Heart left ventricle (tissue), 16 donors: ENCODE results near the gene ATRNL1. TPM values are rescaled to one million over a fixed set of nuclear protein-coding genes. Genes with fewer than 3 reads are reported as not detected.

Experiments
- ATAC-seq, 4 donors: fragments of 200-7000 bp; cut with Tn5 transposase; one replicate each; pipeline ENCODE4 v1.9.1; 2020 to 2022; ENCODE audit warnings: moderate library complexity in 4 of 4, mild to moderate bottlenecking in 3 of 4, moderate number of reproducible peaks in 1 of 4
- DNase-seq, 5 donors: peaks; one replicate each; pipeline ENCODE4 v3.0.0-alpha.2; 2020
- H3K27ac ChIP-seq, 12 donors: fragments of 200-600 bp; sonication (generic) in 4 of 12; one replicate each; pipeline versions ENCODE4 v1.5.0 to v1.8.0; 2016 to 2022; ENCODE audit warnings: mild to moderate bottlenecking in 2 of 12
- H3K27me3 ChIP-seq, 9 donors: fragments of 200-600 bp; sonication (generic) in 2 of 9; one replicate each; pipeline versions ENCODE4 v1.5.1 to v1.8.0; 2016 to 2022; ENCODE audit warnings: mild to moderate bottlenecking in 3 of 9
- H3K36me3 ChIP-seq, 9 donors: fragments of 200-600 bp; sonication (generic) in 2 of 9; one replicate each; pipeline versions ENCODE4 v1.5.0 to v1.8.0; 2018 to 2022; ENCODE audit warnings: mild to moderate bottlenecking in 2 of 9
- H3K4me1 ChIP-seq, 12 donors: fragments of 200-600 bp; sonication (generic) in 4 of 12; one replicate each; pipeline versions ENCODE4 v1.5.0 to v1.8.0; 2016 to 2022; ENCODE audit warnings: mild to moderate bottlenecking in 3 of 12
- H3K4me3 ChIP-seq, 12 donors: fragments of 200-600 bp; sonication (generic) in 4 of 12; one replicate each; pipeline versions ENCODE4 v1.5.0 to v1.8.0; 2017 to 2022; ENCODE audit warnings: mild to moderate bottlenecking in 9 of 12, moderate library complexity in 4 of 12
- H3K9me3 ChIP-seq, 12 donors: fragments of 200-600 bp; sonication (generic) in 4 of 12; one replicate each; pipeline versions ENCODE4 v1.5.0 to v1.8.0; 2016 to 2022; ENCODE audit warnings: mild to moderate bottlenecking in 1 of 12
- POLR2A ChIP-seq, 2 donors: fragments of 450-650 bp; IDR thresholded peaks; one replicate each; pipeline ENCODE4 v1.6.1; 2017; ENCODE audit warnings: antibody characterized with exemption in 2 of 2, mild to moderate bottlenecking in 2 of 2, moderate library complexity in 2 of 2
- WGBS, 4 donors: extraction: QIAGEN DNeasy Blood & Tissue Kit in 2 of 4; methylation state at CpG; one replicate each; pipeline versions ENCODE4 v1.1.5 to v1.1.7; 2013 to 2018; 5-methylcytosine and 5-hydroxymethylcytosine counted together
- intact Hi-C, 10 donors: fragments of 100-400 bp; cut with DNase I; formaldehyde crosslinking; loops; one replicate each; pipeline versions ENCODE4 v1.11.1 to v1.14.2; 2022
- polyA plus RNA-seq, 2 donors: library from polyadenylated mRNA; stranded (reverse); fragments of 200-250 nt; gene quantifications; one replicate each; pipeline ENCODE4 v1.2.3, GENCODE V29; 2013
- total RNA-seq, 9 donors: library from RNA; depleted of rRNA in 2 of 9; stranded (reverse); fragments of >200 nt in 2 of 9; fragmentation: NEBNext Ultra II Directional in 3 of 9; extraction: Animal tissue kit (Norgen Biotek cat#: 25700) in 3 of 9; gene quantifications; one replicate each; pipeline versions ENCODE4 v1.1.0 to v1.2.4, GENCODE V29; 2016 to 2023
- TF ChIP-seq, protein P1 (sequence below), 12 donors: fragments of 200-600 bp; sonication (generic) in 4 of 12; IDR thresholded peaks; one replicate each; pipeline versions ENCODE4 v1.5.0 to v1.8.0; 2018 to 2022; ENCODE audit warnings: antibody characterized with exemption in 12 of 12, mild to moderate bottlenecking in 5 of 12
- donor health status: ischemic (EF 13 %, LVEDD 7.1; RV severe dilation, severe dysfunction).
- donor health status: healthy with polysubstance abuse.
- donor health status: DM: no; HTN: yes; CAD: no.
- donor health status: DM: no; HTN: no; CAD: no.
- donor health status: ischemic (EF 25% LVEDD 6.9; RV normal size, moderate dysfunction).
- donor health status: ischemic (EF 25% LVEDD 5.7; RV mildly dilated, moderate dysfunction).
- donor health status: healthy.
- donor health status: DM: yes; HTN: yes; CAD: no.
- donor health status: ischemic (EF 35%, LVEDD 5.7; RV mildly dilated, moderate dysfunction).
- donor health status: nonischemic (EF 11% LVEDD 7.7; RV severe dilation, severe dysfunction).
- donor health status: DM: yes; HTN: yes; CAD: no.
- donor health status: PGD.
- donor health status: ischemic (EF 29% LVEDD 5.4; RV normal size, mild dysfunction).
- donor health status: nonischemic (EF 23%, LVEDD 6.1; RV moderate dilation, normal function).

Gene ATRNL1
- total and polyA plus RNA-seq, 11 donors = 0.13 to 28.5 (median 3.0) TPM

DNA sequence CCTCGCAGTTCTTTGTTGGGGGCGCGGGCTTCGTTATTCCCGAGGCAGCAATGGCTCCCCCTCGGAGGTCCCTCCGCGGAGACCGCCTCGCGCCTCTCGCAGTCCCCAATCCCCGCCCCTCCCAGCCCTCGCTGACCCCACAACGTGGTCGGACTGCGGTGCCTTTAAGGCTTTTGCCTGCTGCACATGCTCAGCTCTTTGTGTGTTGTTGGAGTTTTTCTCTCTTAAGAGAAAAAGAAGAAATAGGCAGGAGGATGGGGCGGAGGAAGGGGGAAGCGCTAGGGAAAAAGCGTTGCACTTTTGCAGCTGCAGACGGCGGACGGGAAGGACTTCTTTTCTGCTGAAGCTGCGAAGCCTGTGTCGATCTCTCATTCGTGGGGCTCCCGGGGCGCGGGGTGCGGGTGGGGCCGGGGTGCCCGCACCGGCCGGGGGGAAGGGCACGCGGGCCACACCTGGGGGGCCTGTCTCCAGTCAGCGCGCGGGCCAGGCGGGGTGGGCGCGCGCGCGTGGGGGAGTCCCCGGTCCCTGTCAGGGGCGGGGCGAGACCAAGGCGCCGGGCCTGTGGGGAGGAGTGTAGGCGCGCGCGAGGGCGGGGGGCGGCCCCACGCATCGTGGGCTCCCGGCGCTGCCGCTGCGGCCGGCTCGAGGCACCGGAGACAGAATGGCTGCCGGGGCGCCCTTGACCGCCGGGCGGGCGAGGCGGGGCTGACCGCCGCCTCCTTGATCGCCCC is 445 bp upstream of the ATRNL1 start:
- Histone ChIP-seq H3K9me3 (peaks cover 0 to 8% (median 0%) of the 10 kb centered on the region in 12 donors), H3K27me3 (peaks cover 4 to 60% (median 12%) of the 10 kb centered on the region in 9 donors), H3K27ac (peak overlapping the region in 4 of 12 donors; percentile 13 to 75 (median 50)), H3K4me1 (peaks cover 0 to 20% (median 0%) of the 10 kb centered on the region in 12 donors), H3K4me3 (peak overlapping the region; percentile 38 to 87 (median 70)), H3K36me3 (no peaks in the 10 kb centered on the region)
- 1% methylated on average over 39 to 75 of the region's 75 CpGs for WGBS, 4 donors
- peak in 4 of 5 donors; percentile 20 to 61 (median 31) for DNase-seq
- intact Hi-C loops = no loop called here
- peak in 3 of 4 donors; percentile 67 to 87 (median 87) for ATAC-seq
- TF ChIP-seq POLR2A (IDR thresholded peaks at IDR 0.05) = no peak
- TF ChIP-seq, protein P1, sequence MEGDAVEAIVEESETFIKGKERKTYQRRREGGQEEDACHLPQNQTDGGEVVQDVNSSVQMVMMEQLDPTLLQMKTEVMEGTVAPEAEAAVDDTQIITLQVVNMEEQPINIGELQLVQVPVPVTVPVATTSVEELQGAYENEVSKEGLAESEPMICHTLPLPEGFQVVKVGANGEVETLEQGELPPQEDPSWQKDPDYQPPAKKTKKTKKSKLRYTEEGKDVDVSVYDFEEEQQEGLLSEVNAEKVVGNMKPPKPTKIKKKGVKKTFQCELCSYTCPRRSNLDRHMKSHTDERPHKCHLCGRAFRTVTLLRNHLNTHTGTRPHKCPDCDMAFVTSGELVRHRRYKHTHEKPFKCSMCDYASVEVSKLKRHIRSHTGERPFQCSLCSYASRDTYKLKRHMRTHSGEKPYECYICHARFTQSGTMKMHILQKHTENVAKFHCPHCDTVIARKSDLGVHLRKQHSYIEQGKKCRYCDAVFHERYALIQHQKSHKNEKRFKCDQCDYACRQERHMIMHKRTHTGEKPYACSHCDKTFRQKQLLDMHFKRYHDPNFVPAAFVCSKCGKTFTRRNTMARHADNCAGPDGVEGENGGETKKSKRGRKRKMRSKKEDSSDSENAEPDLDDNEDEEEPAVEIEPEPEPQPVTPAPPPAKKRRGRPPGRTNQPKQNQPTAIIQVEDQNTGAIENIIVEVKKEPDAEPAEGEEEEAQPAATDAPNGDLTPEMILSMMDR (IDR thresholded peaks at IDR 0.05) = no peak

DNA sequence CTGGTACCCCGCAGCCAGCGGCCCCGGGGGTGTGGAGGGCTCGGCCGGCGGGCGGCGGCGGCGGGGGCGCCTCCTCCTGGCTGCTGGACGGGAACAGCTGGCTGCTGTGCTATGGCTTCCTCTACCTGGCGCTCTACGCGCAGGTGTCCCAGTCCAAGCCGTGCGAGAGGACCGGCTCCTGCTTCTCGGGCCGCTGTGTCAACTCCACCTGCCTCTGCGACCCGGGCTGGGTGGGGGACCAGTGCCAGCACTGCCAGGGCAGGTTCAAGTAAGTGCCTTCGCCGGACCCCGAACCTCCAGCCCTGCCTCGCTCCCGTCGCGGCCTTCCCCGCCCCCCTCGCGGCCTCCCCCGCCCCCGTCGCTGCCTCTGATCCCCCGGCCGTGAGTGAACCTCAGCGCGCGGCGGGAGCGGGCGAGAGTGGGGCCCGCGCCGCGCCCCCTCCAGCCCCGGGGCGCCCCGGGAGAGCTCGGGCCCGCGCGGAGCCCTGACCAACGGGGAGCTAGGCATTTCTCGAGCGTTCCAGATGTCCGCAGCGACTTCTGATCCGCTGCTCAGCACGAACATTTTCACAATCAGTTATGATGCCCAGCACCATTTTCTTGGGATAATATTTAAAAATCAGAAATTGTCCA is 727 bp downstream of the ATRNL1 start:
- Histone ChIP-seq H3K4me1 (peaks cover 0 to 20% (median 0%) of the 10 kb centered on the region in 12 donors), H3K36me3 (no peaks in the 10 kb centered on the region), H3K9me3 (no peaks in the 10 kb centered on the region), H3K27me3 (peaks cover 4 to 63% (median 12%) of the 10 kb centered on the region in 9 donors), H3K4me3 (peak overlapping the region; percentile 38 to 87 (median 70)), H3K27ac (peak overlapping the region in 3 of 12 donors; percentile 20 to 75 (median 61))
- intact Hi-C loops = no loop called here
- DNase-seq = peak in 2 of 5 donors; percentile 19 to 61
- TF ChIP-seq POLR2A (IDR thresholded peaks at IDR 0.05) = no peak
- TF ChIP-seq, protein P1 (IDR thresholded peaks at IDR 0.05) = peak in 3 of 12 donors; percentile 6 to 38 (median 31)
- 1 to 5% (median 3%) methylated on average over 15 to 61 of the region's 61 CpGs for WGBS, 4 donors
- peak in 3 of 4 donors; percentile 52 to 63 (median 53) for ATAC-seq

DNA sequence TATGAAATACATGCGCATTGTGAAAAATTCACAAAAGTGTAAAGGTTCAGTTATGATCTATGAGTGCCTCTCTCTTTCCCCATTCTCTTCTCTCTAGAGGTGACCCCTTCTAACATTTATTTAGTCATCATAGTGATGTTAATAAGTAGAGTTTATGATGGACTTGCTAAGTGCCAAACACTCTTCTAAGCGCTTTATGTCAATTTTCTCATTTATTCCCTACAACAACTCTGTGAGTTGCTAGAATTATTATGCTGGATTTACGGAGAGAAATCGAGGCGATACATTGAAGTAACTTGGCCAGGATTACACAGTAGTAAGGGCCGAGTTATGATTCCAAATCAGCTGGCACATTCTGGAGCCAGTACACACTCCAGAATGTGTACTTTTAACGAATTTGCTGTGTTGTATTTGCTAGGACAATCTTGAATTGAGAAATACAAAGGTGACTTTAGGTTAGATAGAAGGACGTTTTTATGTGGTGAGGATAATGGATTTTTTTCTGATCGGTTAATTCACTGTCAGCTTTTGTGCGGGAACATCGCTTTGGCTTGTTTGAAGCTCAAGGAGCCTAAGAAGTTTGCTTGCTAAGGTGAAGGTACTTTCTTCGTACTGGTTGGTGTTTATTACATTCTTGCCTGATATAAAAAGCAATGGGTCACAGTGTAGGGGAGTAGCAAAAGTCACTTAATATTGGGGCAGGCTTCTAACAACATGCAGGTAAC is 1.4 kb downstream of the ATRNL1 start:
- H3K36me3 ChIP-seq = no peaks in the 10 kb centered on the region
- H3K4me3 ChIP-seq = peak overlapping the region in 9 of 12 donors; percentile 38 to 87 (median 70)
- WGBS, 4 donors = 69 to 76% (median 72%) methylated on average over 12 of the region's 12 CpGs
- peaks cover 4 to 64% (median 12%) of the 10 kb centered on the region in 9 donors for H3K27me3 ChIP-seq
- TF ChIP-seq POLR2A (IDR thresholded peaks at IDR 0.05) = no peak
- TF ChIP-seq, protein P1 (IDR thresholded peaks at IDR 0.05) = no peak
- DNase-seq = no peak
- ATAC-seq = no peak
- H3K9me3 ChIP-seq = no peaks in the 10 kb centered on the region
- H3K27ac ChIP-seq = no peak overlapping the region
- H3K4me1 ChIP-seq = peaks cover 0 to 20% (median 0%) of the 10 kb centered on the region in 12 donors
- intact Hi-C loops = no loop called here
